H9 (cell line): ENCODE data around the gene PRSS3. TPM values are rescaled to one million over a fixed set of nuclear protein-coding genes. Genes with fewer than 3 reads are reported as not detected.

Experiments used
- DNase-seq: peaks from one replicate; pipeline ENCODE4 v3.0.0-alpha.2; 2017
- H2AFZ ChIP-seq: one replicate; pipeline ENCODE4 v1.6.1; 2013; ENCODE audit warnings: mild to moderate bottlenecking, low read length, control low read depth, moderate library complexity
- H2AK5ac ChIP-seq: 2 replicates; pipeline ENCODE4 v1.6.1; 2013; ENCODE audit warnings: low read length, control low read depth, mixed read lengths; ENCODE audit not compliant: insufficient read length
- H2BK120ac ChIP-seq: one replicate; pipeline ENCODE4 v1.6.1; 2013; ENCODE audit warnings: low read depth, mild to moderate bottlenecking, low read length, control low read depth, inconsistent platforms; ENCODE audit not compliant: poor library complexity, severe bottlenecking
- H2BK12ac ChIP-seq: 2 replicates; pipeline ENCODE4 v1.6.1; 2013; ENCODE audit warnings: low read length, control low read depth, mixed read lengths, low read depth; ENCODE audit not compliant: insufficient read length
- H2BK15ac ChIP-seq: 2 replicates; pipeline ENCODE4 v1.6.1; 2013; ENCODE audit warnings: low read depth, low read length, control low read depth
- H2BK20ac ChIP-seq: one replicate; pipeline ENCODE4 v1.6.1; 2013; ENCODE audit warnings: low read depth, mild to moderate bottlenecking, low read length, control low read depth, inconsistent platforms; ENCODE audit not compliant: poor library complexity, severe bottlenecking
- H2BK5ac ChIP-seq: 2 replicates; pipeline ENCODE4 v1.6.1; 2013; ENCODE audit warnings: low read length, control low read depth, mixed read lengths; ENCODE audit not compliant: insufficient read length
- H3K14ac ChIP-seq: 2 replicates; pipeline ENCODE4 v1.6.1; 2013; ENCODE audit warnings: low read length, control low read depth; ENCODE audit not compliant: insufficient read depth
- H3K18ac ChIP-seq: 2 replicates; pipeline ENCODE4 v1.6.1; 2013; ENCODE audit warnings: low read depth, mild to moderate bottlenecking, mixed read lengths, low read length, control low read depth; ENCODE audit not compliant: insufficient read length
- H3K23ac ChIP-seq: 2 replicates; pipeline ENCODE4 v1.6.1; 2013; ENCODE audit warnings: low read length, control low read depth, mixed read lengths, low read depth; ENCODE audit not compliant: insufficient read length
- H3K23me2 ChIP-seq: 2 replicates; pipeline ENCODE4 v1.6.1; 2013; ENCODE audit warnings: low read depth, mild to moderate bottlenecking, mixed read lengths, low read length, control low read depth; ENCODE audit not compliant: insufficient read length, poor library complexity, severe bottlenecking
- H3K27ac ChIP-seq: 2 replicates; pipeline ENCODE4 v1.5.1; 2013; ENCODE audit warnings: low read length, control low read depth, mixed read lengths, low read depth; ENCODE audit not compliant: insufficient read length
- H3K27me3 ChIP-seq: 2 replicates; pipeline ENCODE4 v1.6.1; 2013; ENCODE audit warnings: low read length, control low read depth, inconsistent platforms; ENCODE audit not compliant: insufficient read depth
- H3K4ac ChIP-seq: 2 replicates; pipeline ENCODE4 v1.6.1; 2013; ENCODE audit warnings: low read depth, mild to moderate bottlenecking, control low read depth, inconsistent platforms, low read length, moderate library complexity
- H3K4me1 ChIP-seq: 2 replicates; pipeline ENCODE4 v1.6.1; 2013; ENCODE audit warnings: low read length, control low read depth, inconsistent platforms; ENCODE audit not compliant: insufficient read depth
- H3K4me2 ChIP-seq: 2 replicates; pipeline ENCODE4 v1.6.1; 2013; ENCODE audit warnings: low read length, control low read depth, mixed read lengths; ENCODE audit not compliant: insufficient read length, insufficient read depth
- H3K56ac ChIP-seq: 2 replicates; pipeline ENCODE4 v1.6.1; 2013; ENCODE audit warnings: low read depth, mild to moderate bottlenecking, mixed read lengths, low read length, control low read depth; ENCODE audit not compliant: insufficient read length
- H3K79me1 ChIP-seq: 2 replicates; pipeline ENCODE4 v1.6.1; 2013; ENCODE audit warnings: low read depth, mild to moderate bottlenecking, moderate library complexity, low read length, control low read depth, inconsistent platforms; ENCODE audit not compliant: insufficient read depth, poor library complexity, severe bottlenecking
- H3K79me2 ChIP-seq: 2 replicates; pipeline ENCODE4 v1.6.1; 2013; ENCODE audit warnings: low read length, control low read depth, inconsistent platforms; ENCODE audit not compliant: insufficient read depth
- H3K9ac ChIP-seq: 2 replicates; pipeline ENCODE4 v1.6.1; 2013; ENCODE audit warnings: low read length, control low read depth, mixed read lengths; ENCODE audit not compliant: insufficient read length; ENCODE audit errors: extremely low read depth
- H3K9me3 ChIP-seq: one replicate; pipeline ENCODE4 v1.6.1; 2013; ENCODE audit warnings: low read depth, low read length, inconsistent platforms; ENCODE audit not compliant: control insufficient read depth
- H3T11ph ChIP-seq: one replicate; pipeline ENCODE4 v1.6.1; 2013; ENCODE audit warnings: mild to moderate bottlenecking, low read length, control low read depth, inconsistent platforms
- H4K20me1 ChIP-seq: one replicate; pipeline ENCODE4 v1.6.1; 2013; ENCODE audit not compliant: control insufficient read depth, insufficient read length, insufficient read depth
- H4K5ac ChIP-seq: 2 replicates; pipeline ENCODE4 v1.6.1; 2013; ENCODE audit warnings: low read depth, mild to moderate bottlenecking, mixed read lengths, low read length, control low read depth; ENCODE audit not compliant: insufficient read length
- H4K8ac ChIP-seq: replicated peaks from 2 replicates; pipeline ENCODE4 v1.6.1; 2013; ENCODE audit warnings: low read length, control low read depth, mixed read lengths, low read depth; ENCODE audit not compliant: insufficient read length
- H4K91ac ChIP-seq: 2 replicates; pipeline ENCODE4 v1.6.1; 2013; ENCODE audit warnings: low read depth, mild to moderate bottlenecking, moderate library complexity, mixed read lengths, low read length, control low read depth; ENCODE audit not compliant: insufficient read length
- H3K27ac Mint-ChIP-seq, 3 experiments: 2 replicates in 2 of 3; 3 replicates in 1 of 3; pipeline ENCODE4 v1.8.0; 2020 to 2021; ENCODE audit warnings: mixed read lengths in 3 of 3, mild to moderate bottlenecking in 1 of 3, moderate library complexity in 1 of 3
- H3K27me3 Mint-ChIP-seq: 2 replicates; pipeline ENCODE4 v1.8.0; 2021; ENCODE audit warnings: low read depth, mild to moderate bottlenecking, moderate library complexity, mixed read lengths
- H3K36me3 Mint-ChIP-seq, 3 experiments: 2 replicates in 2 of 3; 3 replicates in 1 of 3; pipeline ENCODE4 v1.8.0; 2020 to 2021; ENCODE audit warnings: low read depth in 3 of 3, mixed read lengths in 3 of 3; ENCODE audit not compliant: insufficient read depth in 1 of 3
- H3K4me1 Mint-ChIP-seq, 2 experiments: 2 replicates each; pipeline ENCODE4 v1.8.0; 2020; ENCODE audit warnings: mixed read lengths in 2 of 2
- H3K4me3 Mint-ChIP-seq, 2 experiments: 2 replicates in 1 of 2; 3 replicates in 1 of 2; pipeline ENCODE4 v1.8.0; 2020 to 2021; ENCODE audit warnings: mild to moderate bottlenecking in 2 of 2, mixed read lengths in 2 of 2, moderate library complexity in 1 of 2
- H3K9me3 Mint-ChIP-seq, 2 experiments: 2 replicates in 1 of 2; 3 replicates in 1 of 2; pipeline ENCODE4 v1.8.0; 2020; ENCODE audit warnings: mild to moderate bottlenecking in 2 of 2, mixed read lengths in 2 of 2, moderate library complexity in 1 of 2
- CTCF ChIP-seq: fragments of 200-600 bp; sonication (generic); conservative IDR thresholded peaks from 3 replicates; pipeline ENCODE4 v1.8.0; 2021; ENCODE audit warnings: antibody characterized with exemption, mild to moderate bottlenecking
- total RNA-seq: library from RNA; stranded (reverse); gene quantifications from 2 replicates; pipeline ENCODE4 v1.2.1, GENCODE V29; 2021

Gene PRSS3
- total RNA-seq, 1 experiment from 2014 or later, result not detected

- Histone ChIP-seq H3K79me1 (no peaks in the 10 kb centered on the region), H4K91ac (no peak overlapping the region), H3K9ac (no peak overlapping the region), H3K4me2 (no peak overlapping the region), H2AFZ (no peak overlapping the region), H2BK15ac (no peak overlapping the region), H2BK20ac (no peak overlapping the region), H4K5ac (no peak overlapping the region), H4K20me1 (no peaks in the 10 kb centered on the region), H3K18ac (no peak overlapping the region), H3K23me2 (no peaks in the 10 kb centered on the region), H4K8ac (no peak overlapping the region), H2BK12ac (no peak overlapping the region), H2AK5ac (no peak overlapping the region), H3K56ac (no peak overlapping the region), H2BK120ac (no peak overlapping the region), H3K4me1 (no peaks in the 10 kb centered on the region), H3K27me3 (no peaks in the 10 kb centered on the region), H3K27ac (no peak overlapping the region), H3T11ph (no peak overlapping the region), H3K14ac (no peak overlapping the region), H3K4ac (no peak overlapping the region), H3K23ac (no peak overlapping the region), H3K79me2 (no peaks in the 10 kb centered on the region), H3K9me3 (no peaks in the 10 kb centered on the region), H2BK5ac (no peak overlapping the region)
- Mint-ChIP-seq H3K4me1 (peaks cover 3 to 5% of the 10 kb centered on the region in 2 experiments), H3K4me3 (no peak overlapping the region), H3K36me3 (no peaks in the 10 kb centered on the region), H3K27me3 (no peaks in the 10 kb centered on the region; the same call in 1 of the 2 replicates), H3K9me3 (no peaks in the 10 kb centered on the region), H3K27ac (no peak overlapping the region)
- TF ChIP-seq CTCF, result no peak
- DNase-seq, result no peak
Observed at GRCh38 chr9:33780276-33780675, 15.1 kb upstream of the PRSS3 start.
